Dedifferentiated amniotic fluid mesenchymal stem cell (primary cell): ENCODE measurements around the gene HTN1.
"Not testable (repeated sequence)": the region's sequence is repeated elsewhere in the genome, so short reads cannot be mapped to it uniquely, and the experiment has no call there.

Experiments used
- DNase-seq: peaks from one replicate; pipeline ENCODE4 v3.0.0-alpha.2; 2016; ENCODE audit errors: extremely low spot score

HTN1 gene

DNA sequence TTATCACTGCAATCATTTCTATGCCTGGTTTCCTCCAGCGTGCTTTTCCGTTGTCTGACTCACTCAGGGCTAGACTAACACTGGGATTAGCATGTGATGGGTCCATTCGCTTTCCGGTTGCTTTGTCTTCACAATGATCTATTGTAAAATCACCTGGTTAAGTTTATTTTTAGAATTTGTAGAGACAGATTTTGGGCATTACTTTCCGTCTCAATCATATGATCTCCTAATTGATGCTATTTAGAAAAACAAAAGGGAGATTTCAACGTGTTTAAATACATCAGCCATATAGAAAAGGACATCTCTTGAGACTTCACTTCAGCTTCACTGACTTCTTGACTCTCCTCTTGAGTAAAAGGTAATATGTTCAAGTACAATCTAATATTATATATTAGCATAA, at the start of gene HTN1:
HTN1 (plus strand) TSS at position 301 of the 400 bp plus-strand sequence. CDS start 2,639 bp downstream, outside the sequence.
- not testable (repeated sequence) for DNase-seq

DNA sequence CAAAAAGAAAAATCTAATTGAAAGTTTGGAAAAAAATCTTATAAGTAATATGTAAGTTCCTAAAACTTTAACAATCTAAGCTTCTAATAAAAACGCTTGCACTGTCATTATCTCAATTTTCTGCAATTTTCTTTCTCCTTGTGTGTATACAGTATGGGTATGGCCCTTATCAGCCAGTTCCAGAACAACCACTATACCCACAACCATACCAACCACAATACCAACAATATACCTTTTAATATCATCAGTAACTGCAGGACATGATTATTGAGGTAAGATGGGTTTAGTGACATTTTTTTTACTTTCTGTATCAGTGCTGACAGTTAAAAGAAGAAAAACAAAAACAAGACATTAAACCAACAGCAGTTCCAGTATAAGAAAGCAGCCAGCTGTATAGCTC, 49.5 kb upstream of the HTN1 start:
- no peak for DNase-seq

DNA sequence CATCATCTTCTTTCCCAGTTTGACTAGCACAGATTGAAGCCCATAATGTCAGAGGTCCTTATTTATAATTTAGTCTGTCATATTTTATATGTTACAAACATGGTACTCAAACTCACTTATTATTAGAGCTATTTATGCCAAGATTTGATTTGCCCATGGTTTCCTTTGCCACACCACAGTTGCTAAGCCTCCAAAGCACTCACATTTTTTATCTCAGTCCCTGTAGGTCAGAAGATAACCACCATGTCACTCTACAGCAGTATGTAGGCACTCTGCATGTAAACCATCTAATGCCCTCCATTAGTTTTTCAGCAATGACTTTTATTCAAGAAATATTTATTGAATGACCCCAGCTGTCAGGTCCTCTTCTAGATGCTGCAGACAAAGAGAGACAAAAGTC, 47.7 kb upstream of the HTN1 start:
- no peak for DNase-seq

DNA sequence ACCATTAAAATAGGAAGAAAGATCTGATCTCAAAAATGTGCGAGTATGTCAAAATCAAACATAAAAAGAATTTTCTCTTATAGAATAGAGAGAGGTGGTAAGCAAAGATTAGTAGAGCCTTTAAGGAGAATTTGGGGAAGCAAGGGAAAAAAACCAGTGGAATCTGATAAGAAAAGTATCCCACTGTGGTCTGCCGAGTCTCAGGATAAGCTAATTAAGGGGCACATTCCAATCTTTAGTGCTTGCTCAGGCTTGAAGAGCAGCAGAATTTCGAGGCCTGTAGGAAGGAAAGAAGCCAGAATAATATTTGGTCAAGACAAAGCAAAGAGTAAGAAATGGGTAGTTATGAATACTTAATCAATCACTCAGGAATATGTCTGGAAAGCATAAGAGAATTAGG, 41.5 kb upstream of the HTN1 start:
- DNase-seq: no peak

DNA sequence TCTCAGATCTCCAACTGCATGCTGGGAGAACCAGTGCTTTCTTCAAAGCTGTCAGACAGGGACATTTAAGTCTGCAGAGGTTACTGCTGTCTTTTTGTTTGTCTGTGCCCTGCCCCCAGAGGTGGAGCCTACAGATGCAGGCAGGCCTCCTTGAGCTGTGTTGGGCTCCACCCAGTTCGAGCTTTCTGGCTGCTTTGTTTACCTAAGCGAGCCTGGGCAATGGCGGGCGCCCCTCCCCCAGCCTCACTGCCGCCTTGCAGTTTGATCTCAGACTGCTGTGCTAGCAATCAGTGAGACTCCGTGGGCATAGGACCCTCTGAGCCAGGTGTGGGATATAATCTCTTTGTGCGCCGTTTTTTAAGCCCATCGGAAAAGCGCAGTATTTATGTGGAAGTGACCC, 31.2 kb upstream of the HTN1 start:
- DNase-seq: not testable (repeated sequence)

DNA sequence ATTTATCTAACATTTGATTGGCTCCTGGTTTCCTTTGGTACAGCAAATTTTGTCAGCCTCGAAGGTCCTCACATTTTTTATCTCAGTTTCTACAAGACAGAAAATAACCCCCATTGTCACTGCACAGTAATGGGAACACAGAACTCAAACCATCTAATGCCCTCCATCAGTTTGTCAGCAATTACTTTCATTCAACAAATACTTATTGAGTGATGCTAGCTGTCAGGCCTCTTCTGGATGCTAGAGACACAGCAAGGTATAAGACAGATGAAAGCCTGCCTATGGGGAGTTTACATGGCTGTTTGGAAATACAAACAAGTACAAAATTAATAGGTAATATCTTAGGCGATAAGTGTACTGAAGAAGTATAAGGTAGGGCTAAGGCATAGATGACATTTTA, 27.0 kb upstream of the HTN1 start:
- no peak for DNase-seq

DNA sequence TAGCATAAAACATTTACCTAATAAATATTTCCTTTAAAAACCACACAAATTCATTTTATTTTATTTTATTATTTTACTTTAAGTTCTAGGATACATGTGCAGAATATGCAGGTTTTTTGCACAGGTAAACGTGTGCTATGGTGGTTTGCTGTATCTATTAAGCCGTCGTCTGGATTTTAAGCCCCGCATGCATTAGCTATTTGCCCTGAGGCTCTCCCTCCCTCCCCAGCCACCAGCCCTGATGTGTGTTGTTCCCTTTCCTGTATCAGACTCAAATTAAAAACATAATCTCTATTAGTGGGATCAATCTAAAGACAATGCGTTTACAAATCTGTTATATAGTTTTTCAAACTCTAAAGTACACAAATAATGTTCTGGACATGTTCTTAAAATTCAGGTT, 23.2 kb upstream of the HTN1 start:
- DNase-seq: no peak

DNA sequence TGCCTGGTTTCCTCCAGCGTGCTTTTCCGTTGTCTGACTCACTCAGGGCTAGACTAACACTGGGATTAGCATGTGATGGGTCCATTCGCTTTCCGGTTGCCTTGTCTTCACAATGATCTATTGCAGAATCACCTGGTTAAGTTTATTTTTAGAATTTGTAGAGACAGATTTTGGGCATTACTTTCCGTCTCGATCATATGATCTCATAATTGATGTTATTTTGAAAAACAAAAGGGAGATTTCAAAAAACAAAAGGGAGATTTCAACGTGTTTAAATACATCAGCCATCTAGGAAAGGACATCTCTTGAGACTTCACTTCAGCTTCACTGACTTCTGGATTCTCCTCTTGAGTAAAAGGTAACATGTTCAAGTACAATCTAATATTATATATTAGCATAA, 22.1 kb upstream of the HTN1 start, which contains the start of gene HTN3:
HTN3 (plus strand) TSS at position 301 of the 400 bp plus-strand sequence. CDS start 2,282 bp downstream, outside the sequence.
- DNase-seq: not testable (repeated sequence)

DNA sequence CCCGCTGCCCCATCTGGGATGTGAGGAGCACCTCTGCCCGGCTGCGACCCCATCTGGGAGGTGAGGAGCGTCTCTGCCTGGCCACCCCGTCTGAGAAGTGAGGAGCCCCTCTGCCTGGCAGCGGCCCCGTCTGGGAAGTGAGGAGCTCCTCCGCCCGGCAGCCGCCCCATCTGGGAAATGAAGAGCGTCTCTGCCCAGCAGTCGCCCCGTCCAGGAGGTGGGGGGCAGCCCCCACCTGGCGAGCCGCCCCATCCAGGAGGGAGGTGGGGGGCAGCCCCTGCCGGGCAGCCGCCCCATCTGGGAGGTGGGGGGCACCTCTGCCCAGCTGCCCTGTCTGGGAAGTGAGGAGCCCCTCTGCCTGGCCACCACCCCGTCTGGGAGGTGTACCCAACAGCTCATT, 12.7 kb upstream of the HTN1 start:
- not testable (repeated sequence) for DNase-seq

DNA sequence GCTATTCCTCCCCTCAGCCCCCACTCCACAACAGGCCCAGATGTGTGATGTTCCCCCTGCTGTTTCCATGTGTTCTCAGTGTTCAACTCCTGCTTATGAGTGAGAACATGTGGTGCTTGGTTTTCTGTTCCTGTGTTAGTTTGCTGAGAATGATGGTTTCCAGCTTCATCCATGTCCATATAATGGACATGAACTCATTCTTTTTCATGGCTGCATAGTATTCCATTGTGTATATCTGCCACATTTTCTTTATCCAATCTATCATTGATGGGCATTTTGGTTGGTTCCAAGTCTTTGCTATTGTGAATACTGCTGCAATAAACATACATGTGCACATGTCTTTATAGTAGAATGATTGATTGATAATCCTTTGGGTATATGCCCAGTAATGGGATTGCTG, 10.3 kb upstream of the HTN1 start:
- not testable (repeated sequence) for DNase-seq

DNA sequence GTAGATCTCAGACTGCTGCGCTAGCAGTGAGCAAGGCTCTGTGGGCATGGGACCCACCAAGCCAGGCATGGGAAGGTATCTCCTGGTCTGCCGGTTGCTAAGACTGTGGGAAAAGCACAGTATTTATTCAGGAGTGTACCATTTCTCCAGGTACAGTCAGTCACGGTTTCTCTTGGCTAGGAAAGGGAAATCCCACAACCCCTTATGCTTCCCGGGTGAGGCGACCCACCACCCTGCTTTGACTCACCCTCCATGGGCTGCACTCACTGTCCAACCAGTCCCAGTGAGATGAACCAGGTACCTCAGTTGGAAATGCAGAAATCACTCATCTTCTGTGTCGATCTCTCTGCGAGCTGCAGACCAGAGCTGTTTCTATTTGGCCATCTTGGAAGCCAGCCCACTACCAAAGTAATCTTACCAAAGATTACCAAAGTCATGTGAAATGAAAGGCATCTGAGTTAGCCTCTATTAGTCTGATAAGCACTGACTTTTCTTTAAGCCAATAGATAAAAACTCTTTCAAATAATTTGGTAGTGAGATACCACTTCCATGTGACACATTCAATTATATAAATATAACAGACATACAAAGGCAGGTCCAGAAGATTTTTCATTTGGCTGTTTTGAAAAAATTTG, 8.5 kb upstream of the HTN1 start:
- DNase-seq: no peak

DNA sequence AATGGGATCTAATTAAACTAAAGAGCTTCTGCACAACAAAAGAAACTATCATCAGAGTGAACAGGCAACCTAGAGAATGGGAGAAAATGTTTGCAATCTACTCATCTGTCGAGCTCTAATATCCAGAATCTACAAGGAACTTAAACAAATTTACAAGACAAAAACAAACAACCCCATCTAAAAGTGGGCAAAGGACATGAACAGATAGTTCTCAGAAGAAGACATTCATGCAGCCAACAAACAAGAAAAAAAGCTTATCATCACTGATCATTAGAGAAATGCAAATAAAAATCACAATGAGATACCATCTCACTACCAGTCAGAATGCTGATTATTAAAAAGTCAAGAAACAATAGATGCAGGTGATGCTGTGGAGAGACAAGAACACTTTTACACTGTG, 6.3 kb downstream of the HTN1 start:
- DNase-seq: not testable (repeated sequence)

DNA sequence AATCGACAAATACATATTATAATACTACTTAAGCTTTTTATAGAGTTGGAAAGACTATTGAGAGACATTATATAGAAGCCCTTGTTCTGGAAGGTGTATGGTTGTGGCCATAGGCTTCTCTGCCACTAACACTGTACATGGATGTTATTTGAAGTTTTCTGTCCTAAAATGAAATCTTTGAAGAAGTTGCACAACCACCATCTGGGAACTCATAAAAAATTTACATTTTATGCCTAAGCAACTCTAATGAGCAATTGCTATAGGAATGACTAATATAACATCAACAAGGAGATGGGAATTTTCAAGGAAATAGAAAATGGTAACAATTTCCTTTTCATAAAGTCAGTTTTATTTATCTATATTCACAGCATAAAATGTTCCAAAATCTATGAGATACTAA, 7.4 kb downstream of the HTN1 start:
- no peak for DNase-seq

DNA sequence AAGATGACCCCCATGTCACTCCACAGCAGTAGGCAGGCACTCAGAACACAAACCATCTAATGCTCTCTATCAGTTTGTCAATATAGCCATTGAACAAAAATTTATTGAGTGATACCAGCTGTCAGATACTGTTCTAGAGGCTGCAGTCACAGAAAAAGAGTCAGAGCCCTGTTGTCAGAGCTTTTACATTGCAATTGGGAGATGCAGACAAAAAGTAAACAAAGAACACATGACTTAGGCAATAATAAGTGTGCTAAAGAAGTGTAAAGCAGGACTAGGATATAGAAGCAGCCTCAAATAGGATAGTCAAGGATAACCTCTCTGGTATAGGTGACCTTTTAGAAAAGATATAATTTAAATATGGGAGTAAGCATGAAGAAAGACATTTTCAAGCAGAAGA, 8.9 kb downstream of the HTN1 start:
- DNase-seq: no peak

DNA sequence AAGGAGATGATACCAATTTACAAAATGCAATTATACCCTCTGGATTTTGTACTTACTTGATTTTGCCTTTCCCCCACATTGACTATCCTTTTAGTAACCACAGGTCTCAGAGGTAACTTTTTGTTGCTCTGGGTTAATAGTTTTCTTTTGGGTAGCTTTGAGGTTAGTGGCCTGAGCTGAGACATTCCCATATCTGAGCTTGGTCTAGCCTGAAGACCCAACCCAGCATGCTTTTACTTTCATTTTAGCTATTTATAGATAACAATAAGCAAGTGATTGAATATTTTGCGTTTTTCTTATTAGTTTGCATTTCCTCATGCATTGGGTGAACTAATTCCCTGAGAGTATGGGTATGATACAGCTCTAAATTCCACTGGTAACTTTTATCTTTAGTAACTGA, 11.8 kb downstream of the HTN1 start:
- DNase-seq: no peak

DNA sequence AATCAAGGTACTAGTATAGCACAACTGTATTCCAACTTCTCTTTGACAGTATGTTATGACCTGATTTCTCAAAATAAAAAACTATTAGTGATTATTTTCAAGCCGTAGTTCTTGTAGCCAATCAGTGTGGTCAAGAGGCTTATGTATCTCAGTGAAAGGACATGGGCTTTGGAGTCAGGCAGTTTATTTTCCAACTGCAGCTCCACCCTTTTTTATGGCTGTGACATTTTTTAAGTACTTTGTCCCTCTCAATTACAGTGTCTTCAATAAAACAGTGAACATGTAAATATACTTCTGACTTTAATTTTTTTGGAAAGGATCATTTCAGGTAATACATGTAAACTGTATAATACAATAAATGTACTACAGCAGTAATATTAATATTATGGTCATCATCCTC, 30.0 kb downstream of the HTN1 start:
- no peak for DNase-seq

DNA sequence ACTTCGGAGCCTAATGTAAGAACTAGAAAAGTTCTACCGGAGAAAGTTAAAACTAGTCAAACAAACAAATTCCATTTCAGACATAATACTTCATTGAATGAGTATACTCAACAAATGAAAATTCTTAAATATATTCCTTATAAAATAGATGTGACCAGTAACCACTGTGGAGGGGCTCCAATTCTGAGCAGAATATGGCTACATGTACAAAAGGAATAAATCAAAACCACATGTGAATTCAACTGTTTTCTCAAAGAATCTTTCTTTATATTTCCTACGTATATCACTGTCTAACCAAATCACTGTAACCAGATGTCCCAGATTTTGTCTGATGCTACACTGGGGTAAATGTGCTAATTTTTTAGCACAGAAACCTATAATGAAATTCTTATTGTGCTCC, 49.0 kb downstream of the HTN1 start:
- no peak for DNase-seq
